Measurements from ENCODE around the gene ATXN1. TPM values are rescaled to one million over a fixed set of nuclear protein-coding genes. Genes with fewer than 3 reads are reported as not detected.

ATXN1 gene
- total RNA-seq, 1 donor: 48.5 TPM

GRCh38 chr6:16474772-16475493 is 286.3 kb downstream of the ATXN1 start:
- no peaks in the 10 kb centered on the region for H3K79me2 ChIP-seq (ENCODE audit: insufficient read depth, low read length)
- H3K4me1 ChIP-seq (ENCODE audit: insufficient read depth, low read length): peaks cover 11% of the 10 kb centered on the region
- peaks cover 4% of the 10 kb centered on the region for H4K20me1 ChIP-seq (ENCODE audit: insufficient read depth, low read length)
- no peak overlapping the region for H3K4me3 ChIP-seq (ENCODE audit: insufficient read depth, low read length)
- TF ChIP-seq CTCF (IDR thresholded peaks at IDR 0.05; ENCODE audit: extremely low read depth, low read depth, low read length): no peak
- no peak overlapping the region for H2AFZ ChIP-seq (ENCODE audit: low read length)
- H3K36me3 ChIP-seq (ENCODE audit: insufficient read depth, low read length): no peaks in the 10 kb centered on the region
- H3K9me3 ChIP-seq (ENCODE audit: low read depth, low read length): no peaks in the 10 kb centered on the region
- H3K27ac ChIP-seq (ENCODE audit: low read depth, low read length): no peak overlapping the region
- no peak overlapping the region for H3K4me2 ChIP-seq (ENCODE audit: insufficient read depth, low read length)
- H3K27me3 ChIP-seq (ENCODE audit: insufficient read depth, low read length): no peaks in the 10 kb centered on the region
- DNase-seq (ENCODE audit: insufficient read length, low spot score, missing footprints): no peak

DNA sequence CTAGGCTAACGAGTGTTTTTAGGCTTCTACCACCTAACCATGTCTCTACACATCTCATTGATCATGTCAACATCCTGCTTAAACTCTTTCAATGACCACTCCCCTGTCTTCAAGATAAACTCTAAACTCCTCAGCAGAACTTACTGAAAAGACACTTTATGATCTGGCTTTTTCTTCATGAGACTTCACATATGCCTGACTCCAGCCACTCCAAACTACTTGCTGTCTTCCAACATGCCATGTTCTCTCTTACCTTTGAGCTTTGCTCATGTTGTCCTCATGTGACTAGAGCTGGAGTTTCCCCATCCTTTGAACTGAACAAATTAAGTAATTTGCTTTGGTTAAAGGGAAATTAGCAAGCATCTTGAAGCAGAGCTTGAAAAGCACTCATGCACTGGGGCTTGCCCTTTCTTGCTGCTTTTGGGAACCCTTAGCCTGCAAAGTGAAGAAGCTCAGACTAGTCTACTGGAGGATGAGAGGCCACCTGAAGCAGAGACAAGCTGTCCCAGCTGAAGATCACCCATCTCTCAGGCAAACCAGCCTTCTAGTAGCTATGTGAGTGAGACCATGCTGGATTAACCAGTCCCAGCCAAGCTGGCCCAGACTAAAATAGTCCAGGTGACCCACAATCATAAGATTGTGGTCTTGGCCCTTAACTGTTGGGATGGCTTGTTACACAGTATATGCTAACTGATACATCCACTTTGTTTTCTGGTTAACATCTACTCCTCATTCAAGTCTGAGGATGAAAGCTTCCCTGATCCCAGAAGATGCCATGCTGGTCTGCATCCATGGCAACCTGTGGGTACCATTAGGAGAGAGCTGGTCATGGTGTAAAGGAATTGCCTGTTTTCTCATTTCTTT is 287.1 kb downstream of the ATXN1 start:
- Histone ChIP-seq H3K9me3 (ENCODE audit: low read depth, low read length) (no peaks in the 10 kb centered on the region), H3K36me3 (ENCODE audit: insufficient read depth, low read length) (no peaks in the 10 kb centered on the region), H3K79me2 (ENCODE audit: insufficient read depth, low read length) (no peaks in the 10 kb centered on the region), H2AFZ (ENCODE audit: low read length) (no peak overlapping the region), H4K20me1 (ENCODE audit: insufficient read depth, low read length) (peaks cover 4% of the 10 kb centered on the region), H3K4me2 (ENCODE audit: insufficient read depth, low read length) (no peak overlapping the region), H3K4me1 (ENCODE audit: insufficient read depth, low read length) (peaks cover 11% of the 10 kb centered on the region), H3K27me3 (ENCODE audit: insufficient read depth, low read length) (no peaks in the 10 kb centered on the region), H3K27ac (ENCODE audit: low read depth, low read length) (no peak overlapping the region), H3K4me3 (ENCODE audit: insufficient read depth, low read length) (no peak overlapping the region)
- DNase-seq (ENCODE audit: insufficient read length, low spot score, missing footprints): no peak
- no peak for TF ChIP-seq CTCF (IDR thresholded peaks at IDR 0.05; ENCODE audit: extremely low read depth, low read depth, low read length)

DNA sequence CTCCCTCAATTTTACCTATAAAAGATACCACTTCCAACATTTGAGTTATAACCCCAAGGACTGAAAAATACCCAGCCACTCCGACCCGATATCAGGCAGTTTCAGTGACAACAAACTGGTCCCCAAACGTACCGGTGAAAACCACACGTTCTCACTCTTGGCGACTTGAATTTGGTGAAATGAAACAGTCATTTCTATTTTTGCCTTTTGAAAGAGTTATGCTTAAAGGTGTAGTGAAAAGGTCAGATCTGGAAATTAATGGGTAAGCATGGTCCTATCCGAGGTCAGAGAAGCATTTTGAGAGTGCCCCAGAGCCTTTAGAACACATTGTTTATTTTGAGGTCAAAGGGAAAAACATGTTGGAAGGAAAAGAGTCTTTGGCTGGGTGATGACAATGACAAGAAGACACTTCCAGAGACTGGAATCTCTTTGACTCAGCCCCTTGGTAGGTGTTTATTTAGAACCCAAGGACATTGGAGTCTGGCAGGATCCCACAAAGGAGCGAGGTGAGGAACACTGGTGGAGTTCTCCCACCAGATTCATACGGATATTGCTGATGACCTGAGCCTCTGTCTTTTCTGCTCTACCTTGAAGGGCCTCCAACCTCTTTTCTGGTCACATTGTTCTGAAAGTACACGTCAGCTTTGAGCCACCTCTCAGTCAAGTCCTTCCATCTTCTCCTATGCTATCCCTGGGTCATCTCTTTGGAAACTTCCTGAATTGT is 287.9 kb downstream of the ATXN1 start:
- no peak for TF ChIP-seq CTCF (IDR thresholded peaks at IDR 0.05; ENCODE audit: extremely low read depth, low read depth, low read length)
- no peak for DNase-seq (ENCODE audit: insufficient read length, low spot score, missing footprints)
- Histone ChIP-seq H3K36me3 (ENCODE audit: insufficient read depth, low read length) (no peaks in the 10 kb centered on the region), H3K27ac (ENCODE audit: low read depth, low read length) (no peak overlapping the region), H3K4me3 (ENCODE audit: insufficient read depth, low read length) (no peak overlapping the region), H3K9me3 (ENCODE audit: low read depth, low read length) (no peaks in the 10 kb centered on the region), H3K27me3 (ENCODE audit: insufficient read depth, low read length) (no peaks in the 10 kb centered on the region), H2AFZ (ENCODE audit: low read length) (no peak overlapping the region), H3K79me2 (ENCODE audit: insufficient read depth, low read length) (no peaks in the 10 kb centered on the region), H3K4me2 (ENCODE audit: insufficient read depth, low read length) (no peak overlapping the region), H4K20me1 (ENCODE audit: insufficient read depth, low read length) (peaks cover 4% of the 10 kb centered on the region), H3K4me1 (ENCODE audit: insufficient read depth, low read length) (peaks cover 11% of the 10 kb centered on the region)
